ENCODE measurements around the gene LIPC. TPM values are rescaled to one million over a fixed set of nuclear protein-coding genes. Genes with fewer than 3 reads are reported as not detected.

LIPC gene
- total and polyA plus RNA-seq, 7 donors = 0.01 TPM; not detected in 6

GRCh38 chr15:58512522-58512921 is 80.7 kb downstream of the LIPC start:
- TF ChIP-seq CTCF (IDR thresholded peaks at IDR 0.05) = no peak
- no peaks in the 10 kb centered on the region for H3K36me3 ChIP-seq (ENCODE audit: insufficient read depth in 1 of 2, low read depth in 1 of 2)
- H3K4me3 ChIP-seq = no peak overlapping the region
- no peak overlapping the region for H3K27ac ChIP-seq
- no peaks in the 10 kb centered on the region for H3K27me3 ChIP-seq (ENCODE audit: insufficient read depth in 3 of 3, low read length in 2 of 3)
- H3K4me1 ChIP-seq = no peaks in the 10 kb centered on the region
- ATAC-seq (no peak), DNase-seq (no peak)
- intact Hi-C loops (cut with DNase I) = loop anchor here in 1 of 2 donors (5.0 kb wide), 1 partner anchor 250 kb away; no protein-coding TSS in a partner anchor
- no peaks in the 10 kb centered on the region for H3K9me3 ChIP-seq
- 78 to 84% (median 82%) methylated on average over 10 of the region's 10 CpGs for WGBS, 3 donors

GRCh38 chr15:58513008-58513407 is 81.2 kb downstream of the LIPC start:
- intact Hi-C loops (cut with DNase I) = loop anchor here in 1 of 2 donors (5.0 kb wide), 1 partner anchor 251 kb away; no protein-coding TSS in a partner anchor
- no peaks in the 10 kb centered on the region for H3K27me3 ChIP-seq (ENCODE audit: insufficient read depth in 3 of 3, low read length in 2 of 3)
- no peaks in the 10 kb centered on the region for H3K9me3 ChIP-seq
- ATAC-seq (peak in 1 of 4 donors; percentile 22), DNase-seq (no peak)
- no peaks in the 10 kb centered on the region for H3K4me1 ChIP-seq
- H3K27ac ChIP-seq = no peak overlapping the region
- H3K36me3 ChIP-seq (ENCODE audit: insufficient read depth in 1 of 2, low read depth in 1 of 2) = no peaks in the 10 kb centered on the region
- H3K4me3 ChIP-seq = no peak overlapping the region
- TF ChIP-seq CTCF (IDR thresholded peaks at IDR 0.05) = no peak
- WGBS, 3 donors = 44 to 62% (median 48%) methylated on average over 4 of the region's 4 CpGs

- intact Hi-C loops (cut with DNase I) = loop anchor here in 1 of 2 donors (5.0 kb wide), 1 partner anchor 252 kb away; no protein-coding TSS in a partner anchor
- no peaks in the 10 kb centered on the region for H3K36me3 ChIP-seq (ENCODE audit: insufficient read depth in 1 of 2, low read depth in 1 of 2)
- WGBS, 3 donors = 25 to 30% (median 30%) methylated on average over 10 of the region's 10 CpGs
Measured at GRCh38 chr15:58513726-58514336, 82.0 kb downstream of the LIPC start.

GRCh38 chr15:58515807-58516206 is 84.0 kb downstream of the LIPC start:
- Histone ChIP-seq H3K27ac (no peak overlapping the region), H3K27me3 (ENCODE audit: insufficient read depth in 3 of 3, low read length in 2 of 3) (no peaks in the 10 kb centered on the region), H3K4me1 (no peaks in the 10 kb centered on the region), H3K36me3 (ENCODE audit: insufficient read depth in 1 of 2, low read depth in 1 of 2) (no peaks in the 10 kb centered on the region), H3K4me3 (no peak overlapping the region), H3K9me3 (no peaks in the 10 kb centered on the region)
- intact Hi-C loops (cut with DNase I) = no loop called here
- TF ChIP-seq CTCF (IDR thresholded peaks at IDR 0.05) = no peak
- ATAC-seq (no peak), DNase-seq (no peak)
- 76 to 78% (median 77%) methylated on average over 8 of the region's 8 CpGs for WGBS, 3 donors

More at GRCh38 chr15:58513726-58514336, 82.0 kb downstream of the LIPC start:
- H3K4me1 ChIP-seq = no peaks in the 10 kb centered on the region
- DNase-seq = no peak
- H3K9me3 ChIP-seq = no peaks in the 10 kb centered on the region
- no peaks in the 10 kb centered on the region for H3K27me3 ChIP-seq (ENCODE audit: insufficient read depth in 3 of 3, low read length in 2 of 3)
- H3K4me3 ChIP-seq = no peak overlapping the region
- no peak overlapping the region for H3K27ac ChIP-seq
- no peak for TF ChIP-seq CTCF (IDR thresholded peaks at IDR 0.05)
- ATAC-seq = peak; percentile 49 to 81 (median 72)
